ENCODE measurements around the gene COLEC12.

The COLEC12 gene

GRCh38 chr18:341102-341501 is 159.4 kb downstream of the COLEC12 start:
- no peak for TF ChIP-seq TEAD4 (IDR thresholded peaks at IDR 0.05)
- TF ChIP-seq EP300 (IDR thresholded peaks at IDR 0.05; ENCODE audit: borderline replicate concordance) = no peak
- no peak for TF ChIP-seq CEBPB (IDR thresholded peaks at IDR 0.05)
- TF ChIP-seq FOXM1 (IDR thresholded peaks at IDR 0.05; ENCODE audit: borderline replicate concordance, low read depth) = no peak
- TF ChIP-seq EGR1 (IDR thresholded peaks at IDR 0.05) = no peak
- no peak for TF ChIP-seq TCF12 (IDR thresholded peaks at IDR 0.05; ENCODE audit: low read depth)

DNA sequence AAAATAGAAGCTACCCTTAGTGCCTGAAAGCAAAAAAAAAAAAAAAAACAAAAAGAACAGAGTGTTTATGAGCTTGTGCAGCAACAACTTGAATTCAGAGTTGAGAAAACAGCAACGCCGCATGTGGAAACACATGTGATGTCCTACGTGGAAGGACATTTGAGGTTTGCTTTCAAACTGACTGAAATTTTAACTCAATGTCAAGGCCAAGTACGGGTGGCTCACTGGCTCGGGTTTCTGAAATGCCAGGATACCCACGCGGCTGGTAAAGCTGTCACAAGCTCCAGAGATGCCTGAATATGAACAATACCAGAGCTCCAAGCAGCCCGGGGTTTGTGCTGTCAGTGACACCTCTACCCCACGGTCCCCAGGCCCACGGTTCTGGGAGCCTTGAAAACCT is 160.5 kb downstream of the COLEC12 start:
- TF ChIP-seq MAX (IDR thresholded peaks at IDR 0.05) (no peak), ZBTB7A (IDR thresholded peaks at IDR 0.05; ENCODE audit: low read depth) (no peak), NFIC (IDR thresholded peaks at IDR 0.05) (no peak), RAD21 (IDR thresholded peaks at IDR 0.05; ENCODE audit: low read depth) (no peak), EP300 (IDR thresholded peaks at IDR 0.05; ENCODE audit: borderline replicate concordance) (no peak), CREB1 (IDR thresholded peaks at IDR 0.05; ENCODE audit: low read depth) (no peak), YY1 (IDR thresholded peaks at IDR 0.05; ENCODE audit: low read depth) (no peak), FOXM1 (IDR thresholded peaks at IDR 0.05; ENCODE audit: borderline replicate concordance, low read depth) (no peak), TAF1 (IDR thresholded peaks at IDR 0.05; ENCODE audit: low read depth) (no peak), TCF12 (IDR thresholded peaks at IDR 0.05; ENCODE audit: low read depth) (no peak), REST (IDR thresholded peaks at IDR 0.05; ENCODE audit: low read depth) (no peak), CEBPB (IDR thresholded peaks at IDR 0.05) (no peak), EGR1 (IDR thresholded peaks at IDR 0.05) (no peak)
- TF ChIP-seq, protein P1, sequence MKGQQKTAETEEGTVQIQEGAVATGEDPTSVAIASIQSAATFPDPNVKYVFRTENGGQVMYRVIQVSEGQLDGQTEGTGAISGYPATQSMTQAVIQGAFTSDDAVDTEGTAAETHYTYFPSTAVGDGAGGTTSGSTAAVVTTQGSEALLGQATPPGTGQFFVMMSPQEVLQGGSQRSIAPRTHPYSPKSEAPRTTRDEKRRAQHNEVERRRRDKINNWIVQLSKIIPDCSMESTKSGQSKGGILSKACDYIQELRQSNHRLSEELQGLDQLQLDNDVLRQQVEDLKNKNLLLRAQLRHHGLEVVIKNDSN (IDR thresholded peaks at IDR 0.05) = no peak

DNA sequence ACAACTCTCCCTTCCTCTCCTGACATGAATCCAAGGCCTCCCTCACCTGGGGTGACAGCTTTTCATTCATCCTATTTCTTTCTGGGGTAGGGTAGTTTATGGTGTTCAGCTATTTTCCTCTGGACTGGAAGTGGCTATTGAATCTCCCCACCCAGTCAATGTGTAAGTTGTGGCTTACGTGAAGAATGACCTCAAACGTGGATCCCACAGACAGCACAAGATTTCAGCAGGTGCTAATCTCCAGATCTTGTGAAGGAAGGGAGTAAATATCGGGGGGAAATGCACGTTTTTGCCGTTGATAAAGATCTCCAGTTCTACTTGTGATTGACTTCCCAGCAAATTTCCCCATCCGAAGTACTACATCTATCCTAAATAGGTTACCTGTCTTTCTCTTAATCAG is 161.3 kb downstream of the COLEC12 start:
- TF ChIP-seq NFIC (IDR thresholded peaks at IDR 0.05) (no peak), REST (IDR thresholded peaks at IDR 0.05; ENCODE audit: low read depth) (no peak), EGR1 (IDR thresholded peaks at IDR 0.05) (no peak), CEBPB (IDR thresholded peaks at IDR 0.05) (no peak), TEAD4 (IDR thresholded peaks at IDR 0.05) (no peak), TCF12 (IDR thresholded peaks at IDR 0.05; ENCODE audit: low read depth) (no peak), EP300 (IDR thresholded peaks at IDR 0.05; ENCODE audit: borderline replicate concordance) (no peak), TAF1 (IDR thresholded peaks at IDR 0.05; ENCODE audit: low read depth) (no peak), RAD21 (IDR thresholded peaks at IDR 0.05; ENCODE audit: low read depth) (no peak), MAX (IDR thresholded peaks at IDR 0.05) (no peak), ZBTB7A (IDR thresholded peaks at IDR 0.05; ENCODE audit: low read depth) (no peak), FOXM1 (IDR thresholded peaks at IDR 0.05; ENCODE audit: borderline replicate concordance, low read depth) (no peak)
- TF ChIP-seq, protein P1 (IDR thresholded peaks at IDR 0.05) = no peak

GRCh38 chr18:336713-337112 is 163.8 kb downstream of the COLEC12 start:
- TF ChIP-seq CEBPB (IDR thresholded peaks at IDR 0.05) = no peak
- no peak for TF ChIP-seq YY1 (IDR thresholded peaks at IDR 0.05; ENCODE audit: low read depth)
- TF ChIP-seq, protein P1 (IDR thresholded peaks at IDR 0.05) = no peak
- TF ChIP-seq NFIC (IDR thresholded peaks at IDR 0.05) = no peak
- TF ChIP-seq EP300 (IDR thresholded peaks at IDR 0.05; ENCODE audit: borderline replicate concordance) = no peak

DNA sequence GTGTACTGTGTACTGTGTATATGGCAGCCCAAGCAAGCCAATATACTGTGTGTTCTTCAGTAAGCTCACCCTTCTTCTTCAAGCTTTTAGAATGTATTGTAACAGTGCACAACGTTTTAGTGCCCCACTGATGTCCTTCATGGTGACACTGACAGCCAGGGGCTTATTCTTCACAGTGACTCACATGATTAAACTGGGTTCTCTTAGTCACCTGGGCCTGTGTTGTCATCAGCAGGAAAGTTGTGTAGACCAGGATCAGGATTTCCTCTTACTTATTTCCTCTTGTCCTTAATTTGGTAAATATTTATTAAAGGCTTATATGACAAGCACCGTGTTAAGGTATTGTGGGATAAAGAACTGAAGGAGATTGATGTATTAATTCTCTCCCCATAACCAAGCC is 164.8 kb downstream of the COLEC12 start:
- TF ChIP-seq YY1 (IDR thresholded peaks at IDR 0.05; ENCODE audit: low read depth) (no peak), REST (IDR thresholded peaks at IDR 0.05; ENCODE audit: low read depth) (no peak), MAX (IDR thresholded peaks at IDR 0.05) (no peak), CREB1 (IDR thresholded peaks at IDR 0.05; ENCODE audit: low read depth) (no peak), TAF1 (IDR thresholded peaks at IDR 0.05; ENCODE audit: low read depth) (no peak), CEBPB (IDR thresholded peaks at IDR 0.05) (no peak), TCF12 (IDR thresholded peaks at IDR 0.05; ENCODE audit: low read depth) (no peak), ZBTB7A (IDR thresholded peaks at IDR 0.05; ENCODE audit: low read depth) (no peak), TEAD4 (IDR thresholded peaks at IDR 0.05) (no peak), NFIC (IDR thresholded peaks at IDR 0.05) (no peak), FOXM1 (IDR thresholded peaks at IDR 0.05; ENCODE audit: borderline replicate concordance, low read depth) (no peak), EP300 (IDR thresholded peaks at IDR 0.05; ENCODE audit: borderline replicate concordance) (no peak), EGR1 (IDR thresholded peaks at IDR 0.05) (no peak), RAD21 (IDR thresholded peaks at IDR 0.05; ENCODE audit: low read depth) (no peak)
- TF ChIP-seq, protein P1 (IDR thresholded peaks at IDR 0.05) = no peak
